SK-N-SH (cell line): Measurements from ENCODE around the gene PPP1R1B. TPM values are rescaled to one million over a fixed set of nuclear protein-coding genes. Genes with fewer than 3 reads are reported as not detected.

ENCODE experiments used
- CTCF ChIA-PET: fragments of 300-600, 350-600 bp; formaldehyde crosslinking; extraction: SDS; loops from one replicate; lab custom pipeline; 2021; lab: Yijun Ruan, JAX
- POLR2A ChIA-PET: fragments of 350-600 bp; sonication (Branson Sonifier 250); formaldehyde crosslinking; extraction: SDS; loops from one replicate; lab custom pipeline; 2020; ENCODE audit warnings: antibody characterized with exemption, inconsistent platforms; lab: Yijun Ruan, JAX
- DNase-seq: peaks from one replicate; pipeline ENCODE4 v3.0.0; 2012
- H2AFZ ChIP-seq: fragments of 200-600 bp; sonication (generic); 2 replicates; pipeline ENCODE4 v1.8.1; 2016; ENCODE audit warnings: antibody characterized with exemption, mild to moderate bottlenecking, low read depth
- H3F3A ChIP-seq: fragments of 200-600 bp; sonication (generic); replicated peaks from 2 replicates; pipeline ENCODE3; 2016; ENCODE audit warnings: antibody characterized with exemption, mild to moderate bottlenecking; ENCODE audit not compliant: insufficient read depth
- H3K27ac ChIP-seq, 2 experiments: fragments of 200-500 bp in 1 of 2; fragments of 200-600 bp in 1 of 2; sonication (Bioruptor generic) in 1 of 2; sonication (generic), shearing (Covaris generic) in 1 of 2; 2 replicates each; pipeline versions ENCODE4 v1.5.1 to v1.6.1; 2014 to 2016; ENCODE audit warnings: low read depth in 2 of 2, inconsistent platforms in 1 of 2, low read length in 1 of 2, mild to moderate bottlenecking in 1 of 2, mixed read lengths in 1 of 2
- H3K27me3 ChIP-seq: fragments of 200-600 bp; sonication (generic), shearing (Covaris generic); 2 replicates; pipeline ENCODE4 v1.6.1; 2016; ENCODE audit warnings: mixed run types; ENCODE audit not compliant: insufficient read depth
- H3K36me3 ChIP-seq, 2 experiments: fragments of 200-500 bp in 1 of 2; fragments of 200-600 bp in 1 of 2; sonication (Bioruptor generic) in 1 of 2; sonication (generic) in 1 of 2; replicated peaks in 1 of 2; 2 replicates each; pipeline versions ENCODE3 to v1.5.1; 2014 to 2016; ENCODE audit warnings: low read length in 1 of 2, mild to moderate bottlenecking in 1 of 2; ENCODE audit not compliant: insufficient read depth in 2 of 2, control insufficient read depth in 1 of 2
- H3K4me1 ChIP-seq, 2 experiments: fragments of 200-500 bp in 1 of 2; fragments of 200-600 bp in 1 of 2; sonication (Bioruptor generic) in 1 of 2; sonication (generic), shearing (Covaris generic) in 1 of 2; 2 replicates each; pipeline versions ENCODE4 v1.5.1 to v1.6.1; 2014 to 2016; ENCODE audit warnings: low read depth in 1 of 2, low read length in 1 of 2, mixed run types in 1 of 2; ENCODE audit not compliant: insufficient read depth in 2 of 2, control insufficient read depth in 1 of 2
- H3K4me2 ChIP-seq: fragments of 200-600 bp; sonication (generic), shearing (Covaris generic); 2 replicates; pipeline ENCODE4 v1.6.1; 2017; ENCODE audit warnings: mixed run types
- H3K4me3 ChIP-seq, 2 experiments: fragments of 200-500 bp in 1 of 2; fragments of 200-600 bp in 1 of 2; sonication (Bioruptor generic) in 1 of 2; sonication (generic), shearing (Covaris generic) in 1 of 2; 2 replicates each; pipeline versions ENCODE4 v1.5.1 to v1.8.1; 2014 to 2016; ENCODE audit warnings: low read depth in 2 of 2, inconsistent platforms in 1 of 2, low read length in 1 of 2, mild to moderate bottlenecking in 1 of 2, mixed read lengths in 1 of 2, moderate library complexity in 1 of 2
- H3K79me2 ChIP-seq: fragments of 200-600 bp; sonication (generic); 2 replicates; pipeline ENCODE4 v1.8.1; 2017; ENCODE audit warnings: mild to moderate bottlenecking; ENCODE audit not compliant: insufficient read depth
- H3K9ac ChIP-seq: fragments of 200-600 bp; sonication (generic); 2 replicates; pipeline ENCODE4 v1.6.1; 2017; ENCODE audit warnings: mixed run types
- H3K9me2 ChIP-seq: fragments of 200-600 bp; sonication (generic); 2 replicates; pipeline ENCODE4 v1.6.1; 2017; ENCODE audit warnings: mixed run types
- H3K9me3 ChIP-seq: fragments of 200-600 bp; sonication (generic); 2 replicates; pipeline ENCODE4 v1.6.1; 2017; ENCODE audit warnings: mixed run types, mild to moderate bottlenecking, moderate library complexity
- H4K20me1 ChIP-seq: fragments of 200-600 bp; sonication (generic); 2 replicates; pipeline ENCODE4 v1.6.1; 2017; ENCODE audit warnings: mild to moderate bottlenecking, mixed run types; ENCODE audit not compliant: insufficient read depth
- CTCF ChIP-seq: fragments of 200-600 bp; sonication (generic); IDR thresholded peaks from 2 replicates; pipeline ENCODE4 v1.6.1; 2017; ENCODE audit warnings: antibody characterized with exemption, mild to moderate bottlenecking, moderate library complexity
- ELF1 ChIP-seq: IDR thresholded peaks from 2 replicates; pipeline ENCODE4 v1.4.0; 2012
- FOXJ3 ChIP-seq: sonication (generic); formaldehyde crosslinking; IDR thresholded peaks from 2 replicates; pipeline ENCODE4 v1.5.1; 2020; ENCODE audit warnings: mild to moderate bottlenecking, missing genetic modification reagents
- GABPA ChIP-seq: IDR thresholded peaks from 2 replicates; pipeline ENCODE4 v1.4.0; 2012; ENCODE audit warnings: low read depth, mild to moderate bottlenecking
- GATA2 ChIP-seq: sonication (generic); formaldehyde crosslinking; IDR thresholded peaks from 2 replicates; pipeline ENCODE4 v1.5.0; 2020; ENCODE audit warnings: mild to moderate bottlenecking, missing genetic modification reagents
- JUND ChIP-seq: IDR thresholded peaks from 2 replicates; pipeline ENCODE4 v1.4.0; 2012
- MAX ChIP-seq: IDR thresholded peaks from 2 replicates; pipeline ENCODE4 v1.4.0; 2012; ENCODE audit warnings: low read depth
- MEF2A ChIP-seq: IDR thresholded peaks from 2 replicates; pipeline ENCODE4 v1.4.0; 2012; ENCODE audit warnings: low read depth, borderline replicate concordance
- NFIC ChIP-seq: IDR thresholded peaks from 2 replicates; pipeline ENCODE4 v1.4.0; 2012; ENCODE audit warnings: borderline replicate concordance
- NRF1 ChIP-seq: IDR thresholded peaks from 2 replicates; pipeline ENCODE4 v1.6.1; 2012; ENCODE audit warnings: low read depth, mild to moderate bottlenecking, low read length
- RCOR1 ChIP-seq: fragments of 150-350 bp; IDR thresholded peaks from 2 replicates; pipeline ENCODE4 v1.6.1; 2017; ENCODE audit warnings: antibody characterized with exemption, low read length
- RFX5 ChIP-seq: IDR thresholded peaks from 2 replicates; pipeline ENCODE4 v1.6.1; 2012; ENCODE audit warnings: mild to moderate bottlenecking, improper control_type of control experiment, low read length
- RXRA ChIP-seq: IDR thresholded peaks from 2 replicates; pipeline ENCODE4 v1.4.0; 2012; ENCODE audit warnings: low read depth, mild to moderate bottlenecking, borderline replicate concordance
- TAF1 ChIP-seq: IDR thresholded peaks from 2 replicates; pipeline ENCODE4 v1.6.1; 2012; ENCODE audit warnings: low read depth, mild to moderate bottlenecking, low read length, moderate library complexity, borderline replicate concordance
- TEAD4 ChIP-seq: IDR thresholded peaks from 2 replicates; pipeline ENCODE4 v1.4.0; 2012; ENCODE audit warnings: mild to moderate bottlenecking, borderline replicate concordance; ENCODE audit not compliant: insufficient read depth
- USF1 ChIP-seq: IDR thresholded peaks from 2 replicates; pipeline ENCODE4 v1.4.0; 2012; ENCODE audit warnings: low read depth, borderline replicate concordance
- USF2 ChIP-seq: fragments of 150-350 bp; IDR thresholded peaks from 2 replicates; pipeline ENCODE4 v1.6.1; 2017; ENCODE audit warnings: antibody characterized with exemption, low read length, low read depth, borderline replicate concordance
- ZBTB33 ChIP-seq: IDR thresholded peaks from 2 replicates; pipeline ENCODE4 v1.4.0; 2012; ENCODE audit warnings: low read depth, borderline replicate concordance
- WGBS: methylation state at CpG from one replicate; pipeline ENCODE4 v1.1.6; 2017; ENCODE audit warnings: low lambda C conversion rate; 5-methylcytosine and 5-hydroxymethylcytosine counted together
- polyA plus RNA-seq, 3 experiments: library from polyadenylated mRNA; depleted of rRNA; stranded (reverse); fragments of >200 nt; gene quantifications; 2 replicates each; pipeline ENCODE4 v1.2.3, GENCODE V29; 2012

PPP1R1B gene
- polyA plus RNA-seq, 1 of the 3 experiments (the other 2 are of a cell fraction), result 0.07 TPM

- 86% methylated on average over 4 of the region's 4 CpGs for WGBS
- peaks cover 84% of the 10 kb centered on the region for H3K79me2 ChIP-seq
- no peak for TF ChIP-seq GABPA
- no peak for TF ChIP-seq NFIC
- TF ChIP-seq RFX5, result no peak
- no peak for TF ChIP-seq JUND
- TF ChIP-seq MEF2A, result no peak
- no peak for TF ChIP-seq CTCF
- TF ChIP-seq GATA2 (CRISPR knock-in tag), result no peak
- TF ChIP-seq USF1, result no peak
- no peak for TF ChIP-seq FOXJ3 (CRISPR knock-in tag)
These were observed 13.9 kb downstream of the PPP1R1B start for GRCh38 chr17:39640591-39641031.

GRCh38 chr17:39641097-39641496 lies 14.3 kb downstream of the PPP1R1B start:
- Histone ChIP-seq H4K20me1 (peaks cover 32% of the 10 kb centered on the region), H3K9me3 (no peaks in the 10 kb centered on the region), H3K27me3 (no peaks in the 10 kb centered on the region), H2AFZ (no peak overlapping the region), H3K9me2 (no peaks in the 10 kb centered on the region), H3K9ac (no peak overlapping the region), H3K79me2 (peaks cover 86% of the 10 kb centered on the region), H3K36me3 (no peaks in the 10 kb centered on the region), H3F3A (no peaks in the 10 kb centered on the region), H3K27ac (no peak overlapping the region), H3K4me3 (no peak overlapping the region), H3K4me1 (peaks cover 0 to 23% of the 10 kb centered on the region in 2 experiments; a peak in 2 of 4 replicates), H3K4me2 (no peak overlapping the region)
- ChIA-PET CTCF (interaction anchor here (2.1 to 17.4 kb wide), 3 partner anchors 11 to 25 kb away, joined by 6 to 332 read pairs (median 93); partner anchors contain the start of genes PPP1R1B and TCAP), POLR2A (no interaction called here)
- WGBS, result 100% methylated on average over 4 of the region's 4 CpGs
- no peak for DNase-seq
- TF ChIP-seq CTCF, result no peak
- TF ChIP-seq NRF1, result no peak
- TF ChIP-seq ZBTB33, result no peak
- no peak for TF ChIP-seq MAX
- TF ChIP-seq RCOR1, result no peak
- no peak for TF ChIP-seq TEAD4
- no peak for TF ChIP-seq MEF2A
- TF ChIP-seq JUND, result no peak
- TF ChIP-seq USF1, result no peak
- TF ChIP-seq TAF1, result no peak
- no peak for TF ChIP-seq NFIC
- TF ChIP-seq RXRA, result no peak
- TF ChIP-seq ELF1, result no peak
- no peak for TF ChIP-seq USF2

More at GRCh38 chr17:39640591-39641031, 13.9 kb downstream of the PPP1R1B start:
- no peak overlapping the region for H3K4me3 ChIP-seq
- no peaks in the 10 kb centered on the region for H3K36me3 ChIP-seq
- no peaks in the 10 kb centered on the region for H3K27me3 ChIP-seq
- DNase-seq, result no peak
- H3K27ac ChIP-seq, result no peak overlapping the region
- H3K9me2 ChIP-seq, result no peaks in the 10 kb centered on the region
- no peak overlapping the region for H2AFZ ChIP-seq
- ChIA-PET POLR2A (no interaction called here), CTCF (interaction anchor here (2.1 to 17.4 kb wide), 3 partner anchors 12 to 25 kb away, joined by 6 to 332 read pairs (median 93); partner anchors contain the start of genes PPP1R1B and TCAP)
- no peaks in the 10 kb centered on the region for H3F3A ChIP-seq
- no peak overlapping the region for H3K9ac ChIP-seq
- H3K4me1 ChIP-seq, result peaks cover 0 to 24% of the 10 kb centered on the region in 2 experiments; a peak in 2 of 4 replicates
- no peaks in the 10 kb centered on the region for H3K9me3 ChIP-seq
- peaks cover 29% of the 10 kb centered on the region for H4K20me1 ChIP-seq
- no peak overlapping the region for H3K4me2 ChIP-seq
